Fibroblast of lung (primary cell): ENCODE data around the gene RSPO1. TPM values are rescaled to one million over a fixed set of nuclear protein-coding genes. Genes with fewer than 3 reads are reported as not detected.

Experiments used
- DNase-seq, 2 donors: peaks; one replicate each; pipeline versions ENCODE4 v3.0.0 to v3.0.0-alpha.2; 2010; ENCODE audit warnings: low read depth in 2 of 2
- H2AFZ ChIP-seq: 2 replicates; pipeline ENCODE4 v1.5.1; 2012; ENCODE audit warnings: low read length, control low read depth, inconsistent platforms
- H3K27ac ChIP-seq: 2 replicates; pipeline ENCODE4 v1.5.1; 2011; ENCODE audit warnings: low read length, control low read depth; ENCODE audit not compliant: insufficient read depth
- H3K27me3 ChIP-seq: 2 replicates; pipeline ENCODE4 v1.5.1; 2011; ENCODE audit warnings: mild to moderate bottlenecking, low read length; ENCODE audit not compliant: control insufficient read depth, insufficient read depth
- H3K36me3 ChIP-seq: 2 replicates; pipeline ENCODE4 v1.5.1; 2011; ENCODE audit warnings: low read length; ENCODE audit not compliant: control insufficient read depth, insufficient read depth
- H3K4me1 ChIP-seq: 2 replicates; pipeline ENCODE4 v1.5.1; 2011; ENCODE audit warnings: low read length; ENCODE audit not compliant: control insufficient read depth, insufficient read depth; ENCODE audit errors: extremely low read depth
- H3K4me2 ChIP-seq: 2 replicates; pipeline ENCODE4 v1.5.1; 2011; ENCODE audit warnings: low read length, control low read depth; ENCODE audit not compliant: insufficient read depth; ENCODE audit errors: extremely low read depth
- H3K4me3 ChIP-seq, 4 experiments: fragments of 200-600 bp in 1 of 4; sonication (generic) in 1 of 4; replicated peaks in 1 of 4; 2 replicates each; pipeline ENCODE4 v1.5.1; 2011 to 2016; ENCODE audit warnings: low read length in 4 of 4, low read depth in 3 of 4, mild to moderate bottlenecking in 3 of 4, control low read depth in 2 of 4, inconsistent platforms in 1 of 4, mixed read lengths in 1 of 4; ENCODE audit not compliant: insufficient read depth in 1 of 4; ENCODE audit errors: control extremely low read depth in 1 of 4
- H3K79me2 ChIP-seq: 2 replicates; pipeline ENCODE4 v1.5.1; 2012; ENCODE audit warnings: mild to moderate bottlenecking, low read length, inconsistent platforms; ENCODE audit not compliant: control insufficient read depth, insufficient read depth
- H3K9ac ChIP-seq: 2 replicates; pipeline ENCODE4 v1.5.1; 2011; ENCODE audit warnings: mild to moderate bottlenecking, low read length, control low read depth; ENCODE audit not compliant: insufficient read depth
- H3K9me3 ChIP-seq: 2 replicates; pipeline ENCODE4 v1.5.1; 2012; ENCODE audit warnings: low read depth, low read length; ENCODE audit not compliant: control insufficient read depth, insufficient read depth
- H4K20me1 ChIP-seq: 2 replicates; pipeline ENCODE4 v1.5.1; 2011; ENCODE audit warnings: low read length; ENCODE audit not compliant: control insufficient read depth, insufficient read depth; ENCODE audit errors: extremely low read depth
- EZH2 ChIP-seq: IDR thresholded peaks from 2 replicates; pipeline ENCODE4 v1.5.1; 2012; ENCODE audit warnings: low read length, control low read depth, mild to moderate bottlenecking; ENCODE audit errors: missing control alignments
- polyA plus RNA-seq, 2 donors: library from polyadenylated mRNA; depleted of rRNA in 1 of 2; stranded (reverse) in 1 of 2; unstranded in 1 of 2; fragments of >200 nt; gene quantifications; 2 replicates each; pipeline ENCODE4 v1.2.1, GENCODE V29; 2011 to 2012; ENCODE audit warnings: missing spikeins in 1 of 2
- total RNA-seq: library from RNA; depleted of rRNA; stranded (reverse); fragments of >200 nt; gene quantifications from 2 replicates; pipeline ENCODE4 v1.2.1, GENCODE V29; 2014
- TF ChIP-seq, protein P1 (sequence below), 2 donors: IDR thresholded peaks in 1 of 2; conservative IDR thresholded peaks in 1 of 2; 1 replicate in 1 of 2; 2 replicates in 1 of 2; pipeline ENCODE4 v1.5.1; 2011 to 2012; ENCODE audit warnings: low read length in 2 of 2, control low read depth in 1 of 2, inconsistent platforms in 1 of 2, low read depth in 1 of 2, mild to moderate bottlenecking in 1 of 2

The RSPO1 gene
- total and polyA plus RNA-seq, 2 donors (not counting 1 experiment from before 2014, with no cell fraction given), result 0.15 to 0.50 TPM

DNA sequence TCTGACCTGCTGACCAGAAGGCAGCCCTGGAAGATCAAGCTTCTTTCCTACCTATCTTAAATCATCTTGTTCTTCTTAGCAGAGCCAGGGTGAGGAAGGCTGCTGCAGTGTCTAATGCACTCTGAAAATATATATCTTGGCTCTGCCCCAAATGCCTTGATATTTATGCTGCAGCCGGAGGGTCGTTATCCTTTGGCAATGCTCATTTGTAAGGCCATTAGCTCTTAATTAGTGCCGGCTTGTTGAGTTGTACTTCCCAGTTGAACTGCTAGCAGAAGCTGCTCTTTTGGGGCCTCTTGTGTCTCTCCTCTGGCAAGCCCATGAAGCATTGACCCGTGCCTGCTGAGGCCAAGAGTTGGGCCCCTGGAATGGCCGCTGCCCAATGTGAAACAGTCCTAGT lies 34.8 kb downstream of the RSPO1 start:
- no peak for DNase-seq
- no peak overlapping the region for H3K4me2 ChIP-seq
- TF ChIP-seq, protein P1, sequence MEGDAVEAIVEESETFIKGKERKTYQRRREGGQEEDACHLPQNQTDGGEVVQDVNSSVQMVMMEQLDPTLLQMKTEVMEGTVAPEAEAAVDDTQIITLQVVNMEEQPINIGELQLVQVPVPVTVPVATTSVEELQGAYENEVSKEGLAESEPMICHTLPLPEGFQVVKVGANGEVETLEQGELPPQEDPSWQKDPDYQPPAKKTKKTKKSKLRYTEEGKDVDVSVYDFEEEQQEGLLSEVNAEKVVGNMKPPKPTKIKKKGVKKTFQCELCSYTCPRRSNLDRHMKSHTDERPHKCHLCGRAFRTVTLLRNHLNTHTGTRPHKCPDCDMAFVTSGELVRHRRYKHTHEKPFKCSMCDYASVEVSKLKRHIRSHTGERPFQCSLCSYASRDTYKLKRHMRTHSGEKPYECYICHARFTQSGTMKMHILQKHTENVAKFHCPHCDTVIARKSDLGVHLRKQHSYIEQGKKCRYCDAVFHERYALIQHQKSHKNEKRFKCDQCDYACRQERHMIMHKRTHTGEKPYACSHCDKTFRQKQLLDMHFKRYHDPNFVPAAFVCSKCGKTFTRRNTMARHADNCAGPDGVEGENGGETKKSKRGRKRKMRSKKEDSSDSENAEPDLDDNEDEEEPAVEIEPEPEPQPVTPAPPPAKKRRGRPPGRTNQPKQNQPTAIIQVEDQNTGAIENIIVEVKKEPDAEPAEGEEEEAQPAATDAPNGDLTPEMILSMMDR (conservative IDR thresholded peaks at IDR 0.05 in 1 of 2, IDR thresholded peaks at IDR 0.05 in 1 of 2; ENCODE audit: low read depth in 1 of 2, low read length in 2 of 2), result no peak
- TF ChIP-seq EZH2, result no peak
- peaks cover 2% of the 10 kb centered on the region for H3K4me1 ChIP-seq
- H3K36me3 ChIP-seq, result no peaks in the 10 kb centered on the region
- no peaks in the 10 kb centered on the region for H4K20me1 ChIP-seq
- H3K9ac ChIP-seq, result no peak overlapping the region
- H2AFZ ChIP-seq, result no peak overlapping the region
- no peaks in the 10 kb centered on the region for H3K9me3 ChIP-seq
- no peaks in the 10 kb centered on the region for H3K27me3 ChIP-seq
- no peak overlapping the region for H3K4me3 ChIP-seq
- peaks cover 8% of the 10 kb centered on the region for H3K79me2 ChIP-seq
- no peak overlapping the region for H3K27ac ChIP-seq

DNA sequence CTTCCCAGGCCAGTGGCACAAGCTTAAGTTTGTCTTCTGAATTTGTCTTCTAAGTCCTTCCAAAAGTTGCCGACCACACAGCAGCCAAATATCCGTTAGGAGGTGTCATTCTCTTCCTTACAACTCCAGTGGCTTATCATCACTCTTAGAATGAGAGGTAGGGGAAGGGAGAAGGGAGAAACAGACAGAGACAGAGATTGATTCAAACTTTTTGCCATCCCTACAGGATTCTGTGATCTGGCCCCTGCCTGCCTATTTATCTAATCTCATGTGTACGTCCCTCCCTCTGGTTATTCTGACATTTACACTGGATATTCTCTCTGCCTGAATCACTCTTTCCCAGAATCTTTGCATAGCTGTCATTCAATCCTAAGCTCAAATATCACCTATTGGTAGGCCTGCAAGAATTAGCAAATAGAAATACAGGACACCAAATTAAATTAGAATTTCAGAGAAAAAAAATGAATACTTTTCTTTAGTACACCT lies 38.5 kb downstream of the RSPO1 start:
- H3K4me3 ChIP-seq, result peak overlapping the region; percentile 66 to 100 (median 94)
- peak overlapping the region; percentile 93 for H2AFZ ChIP-seq
- H3K27me3 ChIP-seq, result no peaks in the 10 kb centered on the region
- peak overlapping the region; percentile 96 for H3K4me2 ChIP-seq
- peaks cover 39% of the 10 kb centered on the region for H3K79me2 ChIP-seq
- TF ChIP-seq EZH2, result no peak
- TF ChIP-seq, protein P1 (conservative IDR thresholded peaks at IDR 0.05 in 1 of 2, IDR thresholded peaks at IDR 0.05 in 1 of 2; ENCODE audit: low read depth in 1 of 2, low read length in 2 of 2), result no peak
- peak overlapping the region; percentile 96 for H3K9ac ChIP-seq
- DNase-seq, result peak in 1 of 2 donors; percentile 13
- peak overlapping the region; percentile 99 for H3K27ac ChIP-seq
- no peaks in the 10 kb centered on the region for H4K20me1 ChIP-seq
- H3K4me1 ChIP-seq, result peaks cover 2% of the 10 kb centered on the region
- H3K36me3 ChIP-seq, result peaks cover 6% of the 10 kb centered on the region
- H3K9me3 ChIP-seq, result no peaks in the 10 kb centered on the region

- TF ChIP-seq, protein P1 (conservative IDR thresholded peaks at IDR 0.05 in 1 of 2, IDR thresholded peaks at IDR 0.05 in 1 of 2; ENCODE audit: low read depth in 1 of 2, low read length in 2 of 2), result no peak
- no peak for TF ChIP-seq EZH2
- H2AFZ ChIP-seq, result peak within 1 kb of the TSS; percentile 99
- peaks cover 6% of the 10 kb centered on the region for H3K36me3 ChIP-seq
- peak within 1 kb of the TSS; percentile 96 for H3K9ac ChIP-seq
- no peaks in the 10 kb centered on the region for H4K20me1 ChIP-seq
- H3K27me3 ChIP-seq, result no peaks in the 10 kb centered on the region
- peaks cover 39% of the 10 kb centered on the region for H3K79me2 ChIP-seq
- peak; percentile 94 to 95 for DNase-seq
- peak within 1 kb of the TSS; percentile 99 for H3K27ac ChIP-seq
- peaks cover 2% of the 10 kb centered on the region for H3K4me1 ChIP-seq
- peak within 1 kb of the TSS; percentile 96 for H3K4me2 ChIP-seq
- H3K9me3 ChIP-seq, result no peaks in the 10 kb centered on the region
- H3K4me3 ChIP-seq, result peak within 1 kb of the TSS; percentile 96 to 100 (median 100)
Measured at GRCh38 chr1:37595440-37596181, 39.1 kb downstream of the RSPO1 start, which contains the start of gene GNL2. TSS of gene GNL2 (minus strand) at chr1:37595937. CDS start at chr1:37595822, 115 bp downstream.
